Measurements from ENCODE around the gene PHC2.

PHC2 gene

GRCh38 chr1:33454646-33455282, 23.9 kb upstream of the PHC2 start:
- DNase-seq, result no peak

GRCh38 chr1:33446590-33446989, 15.7 kb upstream of the PHC2 start:
- no peak for DNase-seq

GRCh38 chr1:33445108-33445507, 14.2 kb upstream of the PHC2 start:
- no peak for DNase-seq

- no peak for DNase-seq
These were observed 12.8 kb upstream of the PHC2 start for GRCh38 chr1:33443705-33444180.

- no peak for DNase-seq
These were observed 12.3 kb upstream of the PHC2 start for GRCh38 chr1:33443080-33443704.

- DNase-seq, result no peak
These were observed 11.2 kb upstream of the PHC2 start for GRCh38 chr1:33442141-33442540.

GRCh38 chr1:33441088-33441745, 10.3 kb upstream of the PHC2 start:
- no peak for DNase-seq

GRCh38 chr1:33439662-33440061, 8.8 kb upstream of the PHC2 start:
- DNase-seq, result no peak

- DNase-seq, result no peak
These were observed 7.7 kb upstream of the PHC2 start for GRCh38 chr1:33438364-33439160.

GRCh38 chr1:33436557-33437285, 5.8 kb upstream of the PHC2 start:
- no peak for DNase-seq

GRCh38 chr1:33435096-33435820, 4.4 kb upstream of the PHC2 start:
- DNase-seq, result no peak

- DNase-seq, result no peak
These were observed 3.5 kb upstream of the PHC2 start for GRCh38 chr1:33434363-33434750.

- DNase-seq, result no peak
These were observed 2.8 kb upstream of the PHC2 start for GRCh38 chr1:33433509-33434362.

- no peak for DNase-seq
These were observed 821 bp downstream of the PHC2 start for GRCh38 chr1:33429856-33430691.

- DNase-seq, result no peak
These were observed 1.6 kb downstream of the PHC2 start for GRCh38 chr1:33429332-33429731.

- no peak for DNase-seq
These were observed 2.2 kb downstream of the PHC2 start for GRCh38 chr1:33428661-33429060.

- no peak for DNase-seq
These were observed 4.0 kb downstream of the PHC2 start for GRCh38 chr1:33426916-33427315.

- no peak for DNase-seq
These were observed 5.0 kb downstream of the PHC2 start for GRCh38 chr1:33425900-33426299.

GRCh38 chr1:33424610-33425009, 6.3 kb downstream of the PHC2 start:
- no peak for DNase-seq

GRCh38 chr1:33424205-33424604, 6.7 kb downstream of the PHC2 start:
- no peak for DNase-seq

All from SHP77 (cell line).